ENCODE data around the gene MIA.

DNA sequence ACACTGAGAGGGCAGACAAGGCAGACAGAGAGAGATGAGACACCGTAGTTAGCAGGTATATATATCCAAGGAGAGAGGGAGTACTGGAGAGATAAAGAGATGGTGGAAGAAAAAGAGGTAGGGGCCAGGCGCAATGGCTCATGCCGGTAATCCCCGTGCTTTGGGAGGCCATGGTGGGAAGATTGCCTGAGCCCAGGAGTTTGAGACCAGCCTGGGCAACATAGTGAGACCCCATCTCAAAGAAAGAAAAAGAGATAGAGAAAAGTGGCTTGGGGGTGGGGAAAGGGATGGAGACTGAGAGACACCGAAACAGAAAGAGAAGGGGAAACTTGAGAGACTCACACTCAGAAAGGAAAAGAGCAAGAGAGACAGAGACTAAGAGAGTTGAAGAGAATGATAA lies 5.3 kb downstream of the MIA start:
- TF ChIP-seq, protein P1, sequence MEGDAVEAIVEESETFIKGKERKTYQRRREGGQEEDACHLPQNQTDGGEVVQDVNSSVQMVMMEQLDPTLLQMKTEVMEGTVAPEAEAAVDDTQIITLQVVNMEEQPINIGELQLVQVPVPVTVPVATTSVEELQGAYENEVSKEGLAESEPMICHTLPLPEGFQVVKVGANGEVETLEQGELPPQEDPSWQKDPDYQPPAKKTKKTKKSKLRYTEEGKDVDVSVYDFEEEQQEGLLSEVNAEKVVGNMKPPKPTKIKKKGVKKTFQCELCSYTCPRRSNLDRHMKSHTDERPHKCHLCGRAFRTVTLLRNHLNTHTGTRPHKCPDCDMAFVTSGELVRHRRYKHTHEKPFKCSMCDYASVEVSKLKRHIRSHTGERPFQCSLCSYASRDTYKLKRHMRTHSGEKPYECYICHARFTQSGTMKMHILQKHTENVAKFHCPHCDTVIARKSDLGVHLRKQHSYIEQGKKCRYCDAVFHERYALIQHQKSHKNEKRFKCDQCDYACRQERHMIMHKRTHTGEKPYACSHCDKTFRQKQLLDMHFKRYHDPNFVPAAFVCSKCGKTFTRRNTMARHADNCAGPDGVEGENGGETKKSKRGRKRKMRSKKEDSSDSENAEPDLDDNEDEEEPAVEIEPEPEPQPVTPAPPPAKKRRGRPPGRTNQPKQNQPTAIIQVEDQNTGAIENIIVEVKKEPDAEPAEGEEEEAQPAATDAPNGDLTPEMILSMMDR (conservative IDR thresholded peaks at IDR 0.05 in 1 of 2, IDR thresholded peaks at IDR 0.05 in 1 of 2; ENCODE audit: low read depth in 1 of 2, low read length in 2 of 2): no peak
- no peak for TF ChIP-seq EZH2 (IDR thresholded peaks at IDR 0.05; ENCODE audit: low read length, missing control alignments)

Data from fibroblast of lung (primary cell).